Medulla oblongata (tissue), 1 donor: ENCODE results near the gene NTNG2.
A peak's percentile ranks its signal among the peaks of the same experiment; 100 is the strongest.
"Not testable (repeated sequence)": the region's sequence is repeated elsewhere in the genome, so short reads cannot be mapped to it uniquely, and the experiment has no call there.

ENCODE experiments used
- DNase-seq: peaks from one replicate; pipeline ENCODE4 v3.0.0-alpha.2; 2015; ENCODE audit errors: extremely low spot score

NTNG2 gene

GRCh38 chr9:132260846-132261245 is 99.0 kb downstream of the NTNG2 start:
- no peak for DNase-seq

- no peak for DNase-seq
Measured at GRCh38 chr9:132266017-132266416, 104.2 kb downstream of the NTNG2 start.

DNA sequence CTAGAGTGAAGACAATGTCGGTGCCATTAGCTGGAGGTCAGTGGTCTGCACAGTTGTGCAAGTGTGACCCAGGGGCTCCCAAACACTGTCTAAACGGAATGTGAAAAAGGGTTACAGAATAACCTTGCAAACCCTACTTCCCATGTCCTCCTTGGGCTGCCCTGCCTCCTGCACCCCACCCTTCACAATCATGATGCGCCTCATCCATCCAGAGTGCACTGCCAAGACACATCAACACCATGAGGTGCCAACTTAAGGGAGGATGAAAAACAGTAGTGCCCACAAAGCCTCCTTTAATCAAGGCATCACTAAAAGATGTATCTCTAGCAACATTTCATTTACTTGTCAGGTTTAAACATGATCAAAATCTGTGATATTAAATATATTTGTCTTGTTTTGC is 105.8 kb downstream of the NTNG2 start:
- no peak for DNase-seq

- peak; percentile 78 for DNase-seq
Measured at GRCh38 chr9:132268725-132269352, 107.0 kb downstream of the NTNG2 start.

DNA sequence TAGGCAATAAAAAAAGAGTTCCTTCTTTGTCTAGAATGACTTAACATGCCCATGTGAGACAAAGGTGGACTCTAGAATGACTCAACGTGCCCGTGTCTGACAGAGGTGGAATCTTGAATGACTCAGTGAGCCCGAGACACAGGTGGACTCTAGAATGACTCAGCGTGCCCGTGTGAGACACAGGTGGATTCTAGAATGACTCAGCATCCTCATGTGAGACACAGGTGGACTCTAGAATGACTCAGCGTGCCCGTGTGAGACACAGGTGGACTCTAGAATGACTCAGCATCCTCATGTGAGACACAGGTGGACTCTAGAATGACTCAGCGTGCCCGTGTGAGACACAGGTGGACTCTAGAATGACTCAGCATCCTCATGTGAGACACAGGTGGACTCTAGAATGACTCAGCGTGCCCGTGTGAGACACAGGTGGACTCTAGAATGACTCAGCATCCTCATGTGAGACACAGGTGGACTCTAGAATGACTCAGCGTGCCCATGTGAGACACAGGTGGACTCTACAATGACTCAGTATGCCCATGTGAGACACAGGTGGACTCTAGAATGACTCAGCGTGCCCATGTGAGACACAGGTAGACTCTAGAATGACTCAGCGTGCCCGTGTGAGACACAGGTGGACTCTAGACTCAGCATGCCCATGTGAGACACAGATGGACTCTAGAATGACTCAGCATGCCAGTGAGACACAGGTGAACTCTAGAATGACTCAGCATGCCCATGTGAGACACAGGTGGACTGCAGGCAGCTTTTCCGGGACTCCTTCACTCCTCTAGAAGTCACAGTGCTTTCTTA is 108.1 kb downstream of the NTNG2 start:
- not testable (repeated sequence) for DNase-seq

DNA sequence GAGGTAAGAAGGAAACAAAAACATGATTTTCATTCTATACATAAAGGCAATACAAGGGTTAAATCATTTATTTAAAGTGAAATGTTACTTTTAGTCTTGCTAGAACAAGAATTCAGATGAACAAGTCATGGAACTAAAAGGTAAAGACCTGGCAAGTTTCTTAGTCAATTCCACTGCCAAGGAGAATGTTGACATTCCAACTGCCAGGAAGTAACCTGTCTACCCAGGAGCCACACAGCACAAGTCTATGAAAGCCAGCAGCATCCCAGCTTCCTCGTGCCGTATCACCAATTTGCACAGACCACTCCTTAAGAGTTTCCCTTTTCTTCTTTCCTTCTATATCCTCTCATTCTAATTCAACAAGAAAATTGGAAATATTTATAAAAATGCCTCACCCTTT is 113.0 kb downstream of the NTNG2 start:
- no peak for DNase-seq

DNA sequence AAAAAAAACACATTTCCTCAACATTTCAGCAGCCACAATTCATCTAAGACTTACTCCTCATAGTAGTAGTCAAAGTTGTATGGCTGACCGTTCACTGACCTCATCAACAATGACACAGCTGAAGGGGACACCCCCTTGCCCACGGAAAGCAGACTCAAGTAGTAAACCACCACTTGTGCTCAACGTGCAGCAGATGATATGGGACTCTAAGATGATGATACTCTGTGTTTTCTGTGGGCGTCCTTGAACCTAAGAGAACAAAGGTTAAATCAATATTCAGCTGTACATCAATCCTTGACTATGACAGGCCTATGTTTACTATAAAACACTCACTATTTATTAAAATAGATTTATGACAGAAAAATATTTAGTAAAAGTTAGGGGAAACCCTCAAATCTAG is 121.3 kb downstream of the NTNG2 start:
- no peak for DNase-seq

- no peak for DNase-seq
Measured at GRCh38 chr9:132283863-132284262, 122.0 kb downstream of the NTNG2 start.

- DNase-seq = no peak
Measured at GRCh38 chr9:132287256-132287760, 125.5 kb downstream of the NTNG2 start.

DNA sequence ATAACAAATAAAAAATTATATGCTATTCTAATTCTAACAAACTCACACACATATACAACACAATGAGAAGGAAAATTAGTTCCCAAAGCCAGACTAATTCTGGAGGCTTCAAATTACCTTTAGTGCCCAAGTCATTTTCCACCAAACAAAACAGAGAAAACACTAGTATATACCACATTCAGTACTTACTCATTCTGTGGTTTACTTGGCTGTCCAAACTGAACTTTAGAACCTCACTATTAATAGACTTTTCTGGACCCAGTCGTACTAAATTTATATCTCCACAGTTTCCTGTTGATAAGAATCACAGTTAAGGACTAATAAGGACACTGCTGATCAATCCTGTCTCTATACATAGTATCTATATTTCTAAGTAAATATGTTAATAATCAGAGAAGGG is 126.5 kb downstream of the NTNG2 start:
- no peak for DNase-seq

DNA sequence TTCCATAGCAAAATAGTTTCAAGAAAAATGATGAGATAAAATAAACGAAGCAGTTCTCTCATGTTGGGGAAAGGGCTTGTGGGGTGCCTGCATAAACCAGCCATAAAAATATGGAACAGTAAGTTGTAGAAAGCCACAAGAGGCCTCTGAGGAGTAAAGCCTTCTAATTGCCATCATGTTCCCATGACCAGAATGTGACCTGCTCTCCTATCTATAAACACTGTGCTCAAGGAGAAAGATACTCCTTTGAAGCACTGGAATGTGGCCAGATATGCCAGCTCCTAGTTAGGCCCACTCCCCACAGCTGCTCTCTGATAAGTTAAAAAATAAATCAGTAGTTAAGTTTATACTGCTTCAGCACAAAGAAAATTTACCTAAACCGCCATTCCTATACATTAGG is 127.1 kb downstream of the NTNG2 start:
- no peak for DNase-seq

DNA sequence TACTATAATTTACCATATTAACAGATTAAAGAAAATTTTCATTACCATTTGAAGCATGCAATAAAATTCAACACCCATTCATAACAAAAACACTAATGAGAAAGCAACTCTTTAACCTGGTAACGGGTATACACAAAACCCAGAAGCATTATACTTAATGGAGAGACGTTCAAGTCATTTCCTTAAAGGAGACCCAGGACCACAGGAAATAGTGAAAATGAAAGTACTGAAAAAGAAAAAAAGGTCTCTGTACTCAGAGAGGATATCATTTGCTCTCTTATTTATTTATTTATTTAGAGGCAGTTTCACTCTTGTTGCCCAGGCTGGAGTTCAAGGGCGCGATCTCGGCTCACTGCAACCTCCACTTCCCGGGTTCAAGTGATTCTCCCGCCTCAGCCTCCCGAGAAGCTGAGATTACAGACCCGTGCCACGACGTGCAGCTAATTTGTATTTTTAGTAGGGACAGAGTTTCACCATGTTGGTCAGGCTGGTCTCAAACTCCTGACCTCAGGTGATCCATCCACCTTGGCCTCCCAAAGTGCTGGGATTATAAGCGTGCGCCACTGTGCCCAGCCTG is 131.4 kb downstream of the NTNG2 start:
- no peak for DNase-seq
